Measurements from ENCODE around the gene HPSE.
A peak's percentile ranks its signal among the peaks of the same experiment; 100 is the strongest.

Gene HPSE

DNA sequence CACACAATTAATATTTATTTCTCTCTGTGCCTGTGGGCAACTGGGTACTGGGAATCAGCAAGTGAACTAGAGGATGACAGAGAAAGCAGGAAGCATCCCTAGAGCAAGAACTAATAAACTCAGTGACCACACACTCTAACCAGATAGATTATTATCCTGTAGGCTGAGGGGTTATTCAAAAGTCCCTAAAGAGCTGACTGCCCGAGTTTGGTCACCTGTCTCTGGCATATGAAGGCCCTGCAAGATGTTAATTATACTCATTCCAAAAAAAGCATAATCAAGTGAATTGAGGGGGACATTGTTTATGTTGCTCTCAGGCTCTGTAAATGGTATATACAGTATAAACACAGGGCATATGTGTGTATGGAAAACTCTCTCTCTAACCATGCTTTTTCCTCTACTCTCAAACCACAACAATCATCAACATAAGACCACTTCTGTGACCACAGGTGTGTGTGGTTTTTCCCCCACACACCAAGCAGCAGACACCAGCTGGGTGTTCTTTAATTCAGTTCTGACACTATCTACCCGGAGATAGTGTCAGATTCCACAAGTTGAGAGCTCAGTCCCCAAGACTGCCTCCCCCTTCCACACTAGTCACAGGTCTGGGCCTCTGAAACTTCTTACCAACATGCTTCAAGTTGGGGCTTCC lies 6.2 kb upstream of the HPSE start:
- TF ChIP-seq, protein P1, sequence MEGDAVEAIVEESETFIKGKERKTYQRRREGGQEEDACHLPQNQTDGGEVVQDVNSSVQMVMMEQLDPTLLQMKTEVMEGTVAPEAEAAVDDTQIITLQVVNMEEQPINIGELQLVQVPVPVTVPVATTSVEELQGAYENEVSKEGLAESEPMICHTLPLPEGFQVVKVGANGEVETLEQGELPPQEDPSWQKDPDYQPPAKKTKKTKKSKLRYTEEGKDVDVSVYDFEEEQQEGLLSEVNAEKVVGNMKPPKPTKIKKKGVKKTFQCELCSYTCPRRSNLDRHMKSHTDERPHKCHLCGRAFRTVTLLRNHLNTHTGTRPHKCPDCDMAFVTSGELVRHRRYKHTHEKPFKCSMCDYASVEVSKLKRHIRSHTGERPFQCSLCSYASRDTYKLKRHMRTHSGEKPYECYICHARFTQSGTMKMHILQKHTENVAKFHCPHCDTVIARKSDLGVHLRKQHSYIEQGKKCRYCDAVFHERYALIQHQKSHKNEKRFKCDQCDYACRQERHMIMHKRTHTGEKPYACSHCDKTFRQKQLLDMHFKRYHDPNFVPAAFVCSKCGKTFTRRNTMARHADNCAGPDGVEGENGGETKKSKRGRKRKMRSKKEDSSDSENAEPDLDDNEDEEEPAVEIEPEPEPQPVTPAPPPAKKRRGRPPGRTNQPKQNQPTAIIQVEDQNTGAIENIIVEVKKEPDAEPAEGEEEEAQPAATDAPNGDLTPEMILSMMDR (IDR thresholded peaks at IDR 0.05; ENCODE audit: low read depth, low read length, missing control alignments), result no peak
- no peak overlapping the region for H3K4me3 ChIP-seq (replicated peaks; ENCODE audit: low read depth, low read length)
- no peak for DNase-seq (ENCODE audit: extremely low read depth, low read depth)

DNA sequence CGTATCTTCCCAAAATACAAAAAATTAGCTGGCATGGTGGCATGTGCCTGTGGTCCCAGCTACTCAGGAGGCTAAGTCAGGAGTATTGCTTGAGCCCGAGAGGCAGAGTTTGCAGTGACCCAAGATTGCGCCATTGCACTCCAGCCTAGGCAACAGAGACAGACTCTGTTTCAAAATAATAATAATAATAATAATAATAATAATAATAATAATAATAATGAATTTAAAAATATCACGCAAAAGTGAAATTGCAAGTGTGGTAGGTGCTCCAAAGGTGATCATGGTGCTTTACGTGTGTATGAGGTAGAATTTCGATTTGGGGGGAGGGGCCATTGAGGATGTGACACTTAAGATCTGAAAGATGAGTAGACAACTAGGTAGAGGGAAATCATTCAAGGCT lies 4.9 kb upstream of the HPSE start:
- DNase-seq (ENCODE audit: extremely low read depth, low read depth), result no peak
- TF ChIP-seq, protein P1 (IDR thresholded peaks at IDR 0.05; ENCODE audit: low read depth, low read length, missing control alignments), result no peak
- no peak overlapping the region for H3K4me3 ChIP-seq (replicated peaks; ENCODE audit: low read depth, low read length)

DNA sequence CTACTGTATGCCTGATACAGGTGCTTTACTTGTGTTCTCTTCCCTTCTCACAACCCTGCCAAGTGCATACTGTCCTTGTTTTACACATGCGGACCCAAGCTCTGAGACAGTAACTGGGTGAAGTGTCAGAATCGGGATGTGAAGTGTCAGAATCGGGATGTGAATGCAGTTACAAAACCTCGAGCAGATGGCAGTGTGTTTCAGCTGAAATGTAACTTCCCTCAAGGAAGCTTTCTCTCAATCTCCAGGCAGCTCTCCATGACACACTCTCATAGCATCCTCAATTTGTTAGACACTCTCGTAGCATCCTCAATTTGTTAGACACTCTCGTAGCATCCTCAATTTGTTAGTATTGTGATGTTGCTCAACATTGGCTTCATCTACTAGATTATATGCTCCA lies 1.1 kb upstream of the HPSE start:
- H3K4me3 ChIP-seq (replicated peaks; ENCODE audit: low read depth, low read length), result no peak overlapping the region
- TF ChIP-seq, protein P1 (IDR thresholded peaks at IDR 0.05; ENCODE audit: low read depth, low read length, missing control alignments), result no peak
- no peak for DNase-seq (ENCODE audit: extremely low read depth, low read depth)

DNA sequence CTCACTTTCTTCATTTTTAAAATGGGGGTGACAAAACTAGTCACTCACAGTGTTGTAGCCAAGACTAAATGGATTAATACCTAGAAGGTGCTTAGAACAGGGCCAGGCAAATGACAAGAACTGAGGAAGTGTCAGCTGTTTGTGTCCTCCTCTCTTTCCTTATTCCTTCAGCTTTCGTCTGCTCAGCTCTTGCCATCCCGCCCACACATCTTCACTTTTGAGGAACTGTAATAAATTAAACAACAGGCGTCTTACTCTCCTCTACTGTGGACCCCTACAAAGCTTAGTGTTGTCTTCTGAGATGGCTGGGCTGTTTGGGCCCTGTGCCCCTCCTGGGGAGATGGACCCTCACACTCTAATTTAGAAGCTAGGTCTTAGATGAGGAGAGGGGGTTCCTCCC lies 2.7 kb downstream of the HPSE start:
- no peak for DNase-seq (ENCODE audit: extremely low read depth, low read depth)

DNA sequence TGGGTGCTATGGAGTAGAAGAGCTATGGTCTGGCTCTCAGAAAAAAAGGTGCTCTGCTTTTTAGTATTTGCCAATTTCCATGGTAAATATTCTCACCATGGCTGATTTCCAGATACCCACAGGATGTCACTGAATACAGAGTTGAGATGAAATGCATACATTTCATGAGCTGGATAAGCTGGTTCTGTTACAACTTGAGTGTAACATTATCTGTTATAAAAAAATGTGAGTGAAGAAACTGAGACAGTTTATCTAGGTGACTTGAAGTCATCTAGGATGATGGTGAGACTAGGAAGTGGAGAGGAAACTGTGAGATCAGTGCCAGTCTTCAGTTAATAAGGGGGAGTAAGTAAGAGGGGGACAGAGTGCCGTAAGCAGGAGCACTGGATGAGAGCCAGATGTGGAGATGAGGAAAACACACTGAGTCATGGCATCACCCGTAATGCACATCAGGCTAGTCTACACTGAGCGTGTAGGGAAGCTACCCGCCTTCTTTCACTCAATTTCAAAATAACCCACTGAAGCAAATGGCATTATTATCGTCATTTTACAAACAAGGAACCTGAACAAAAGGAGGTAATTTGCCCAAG lies 5.0 kb downstream of the HPSE start:
- no peak overlapping the region for H3K4me3 ChIP-seq (replicated peaks; ENCODE audit: low read depth, low read length)
- TF ChIP-seq, protein P1 (IDR thresholded peaks at IDR 0.05; ENCODE audit: low read depth, low read length, missing control alignments), result no peak
- DNase-seq (ENCODE audit: extremely low read depth, low read depth), result no peak

More for the DNA sequence above, 2.7 kb downstream of the HPSE start:
- TF ChIP-seq, protein P1 (IDR thresholded peaks at IDR 0.05; ENCODE audit: low read depth, low read length, missing control alignments), result no peak
- H3K4me3 ChIP-seq (replicated peaks; ENCODE audit: low read depth, low read length), result no peak overlapping the region

DNA sequence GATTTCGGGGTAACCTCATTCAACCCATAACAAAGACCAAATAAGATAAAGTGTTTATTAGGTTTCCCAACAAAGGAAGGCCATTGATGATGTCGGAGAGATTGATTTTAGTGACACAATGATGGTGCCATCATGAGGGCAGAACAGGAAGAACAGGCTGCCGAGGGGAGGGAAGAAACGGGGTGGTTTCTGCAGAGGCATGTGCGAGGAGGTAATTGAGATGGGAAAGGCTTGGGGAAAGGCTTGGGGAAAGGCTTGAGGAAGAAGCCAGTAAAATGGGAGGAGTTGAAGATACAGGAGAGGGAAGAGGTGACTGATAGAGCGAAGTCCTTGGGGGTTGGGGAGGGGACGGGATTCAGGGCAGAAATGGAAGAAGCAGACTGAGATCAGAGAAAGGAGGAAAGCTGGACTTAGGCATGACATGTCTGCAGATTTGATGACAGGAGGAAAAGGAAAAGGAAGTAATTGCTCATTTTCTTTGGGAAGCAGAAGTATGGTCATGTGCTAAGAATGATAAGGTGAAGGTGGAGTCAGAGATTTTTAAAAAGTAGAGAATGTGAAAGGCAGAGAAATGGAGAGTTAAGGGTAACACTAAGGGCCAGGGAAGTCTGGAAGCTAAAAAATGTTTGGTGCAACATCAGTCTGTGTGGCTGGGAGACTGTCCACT lies 6.0 kb downstream of the HPSE start:
- no peak overlapping the region for H3K4me3 ChIP-seq (replicated peaks; ENCODE audit: low read depth, low read length)
- TF ChIP-seq, protein P1 (IDR thresholded peaks at IDR 0.05; ENCODE audit: low read depth, low read length, missing control alignments), result peak; percentile 26
- no peak for DNase-seq (ENCODE audit: extremely low read depth, low read depth)

Data from HFF-Myc (cell line).